GM21619 (cell line): ENCODE results near the gene FAM174C.

ENCODE experiments used
- ATAC-seq: cut with Tn5 transposase; IDR thresholded peaks from one replicate; pipeline ENCODE4 v1.9.1; 2021; ENCODE audit not compliant: unreplicated experiment

FAM174C gene

DNA sequence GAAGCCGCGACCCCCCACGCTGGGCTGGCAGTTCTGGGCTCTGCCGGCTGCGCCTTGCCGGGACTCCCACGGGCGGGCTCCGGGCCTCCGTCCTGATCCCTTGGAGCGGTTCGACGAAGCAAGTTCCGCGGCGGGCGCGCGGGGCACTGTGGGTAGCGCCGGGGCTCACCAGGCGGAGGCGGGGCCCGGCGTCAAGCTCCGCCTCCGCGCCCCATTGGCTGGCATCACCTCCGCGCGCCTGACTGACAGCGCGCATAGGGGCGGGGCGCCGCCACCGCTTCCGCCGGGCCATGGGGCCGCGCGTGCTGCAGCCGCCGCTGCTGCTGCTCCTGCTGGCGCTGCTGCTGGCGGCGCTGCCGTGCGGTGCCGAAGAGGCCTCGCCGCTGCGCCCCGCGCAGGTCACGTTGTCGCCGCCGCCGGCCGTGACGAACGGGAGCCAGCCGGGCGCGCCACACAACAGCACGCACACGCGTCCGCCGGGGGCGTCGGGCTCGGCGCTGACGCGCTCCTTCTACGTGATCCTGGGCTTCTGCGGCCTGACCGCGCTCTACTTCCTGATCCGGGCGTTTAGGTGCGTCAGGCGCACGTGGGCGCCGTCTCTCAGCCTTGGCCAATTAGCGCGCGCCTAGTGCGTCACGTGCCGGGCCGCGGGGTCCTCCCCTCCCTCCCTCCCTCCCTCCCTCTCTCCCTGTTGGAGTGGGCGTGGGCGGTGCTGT, at the start of gene FAM174C:
TSS of gene FAM174C (plus strand) at position 271 of the 716 bp plus-strand sequence. CDS start at position 291, 20 bp downstream.
- peak; percentile 63 for ATAC-seq

DNA sequence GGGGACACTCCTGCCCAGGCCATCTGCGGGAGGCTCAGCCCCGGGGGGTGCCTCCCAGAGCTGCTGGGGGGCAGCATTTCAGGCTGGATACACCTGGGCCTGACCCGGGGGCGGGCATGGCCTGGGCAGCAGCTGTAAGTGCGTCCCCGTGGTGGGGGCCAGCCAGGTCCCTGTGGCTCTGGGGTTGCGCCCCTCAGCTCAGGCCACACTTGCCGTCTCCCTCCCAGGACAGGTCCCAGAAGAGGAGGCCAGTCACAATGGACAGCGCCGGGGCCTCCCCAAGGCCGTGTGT, 49.2 kb upstream of the FAM174C start:
- no peak for ATAC-seq

DNA sequence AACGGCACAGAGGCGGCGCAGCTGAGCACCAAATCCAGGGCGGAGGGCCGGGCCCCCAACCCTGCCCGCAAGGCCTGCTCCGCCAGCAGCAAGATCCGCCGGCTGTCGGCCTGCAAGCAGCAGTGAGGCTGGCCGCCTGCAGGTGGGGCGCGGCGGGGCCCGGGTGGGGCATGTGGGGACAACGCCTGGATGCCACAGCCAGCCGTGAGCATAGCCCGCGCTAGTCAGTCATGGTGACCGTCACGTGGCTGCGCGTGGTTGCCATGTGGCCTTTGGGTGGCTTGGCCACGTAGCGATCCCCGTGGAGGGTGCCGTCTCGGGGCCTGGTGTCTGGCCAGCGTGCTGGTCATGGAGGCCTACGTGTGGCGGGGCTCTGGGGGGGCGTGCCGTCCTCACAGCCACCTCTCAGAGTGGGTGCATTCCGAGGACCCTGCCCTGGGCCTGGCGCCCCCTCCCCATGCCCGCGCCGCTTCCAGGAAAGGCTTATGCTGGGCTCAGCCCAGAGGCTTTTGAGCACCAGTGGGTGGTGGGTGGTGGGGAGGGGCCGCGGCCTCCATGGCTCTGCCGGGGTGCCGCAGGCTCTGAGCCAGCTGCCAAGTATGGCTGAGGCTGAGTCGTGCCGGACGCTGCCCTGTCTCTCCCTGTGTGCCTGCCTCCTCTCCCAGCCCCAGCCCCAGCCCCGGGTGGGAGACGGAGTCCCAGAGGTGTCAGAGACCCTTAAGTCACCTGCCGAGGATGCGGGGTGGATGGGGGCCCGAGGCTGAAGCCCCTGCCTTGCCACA, 48.6 kb upstream of the FAM174C start:
- ATAC-seq, result no peak

DNA sequence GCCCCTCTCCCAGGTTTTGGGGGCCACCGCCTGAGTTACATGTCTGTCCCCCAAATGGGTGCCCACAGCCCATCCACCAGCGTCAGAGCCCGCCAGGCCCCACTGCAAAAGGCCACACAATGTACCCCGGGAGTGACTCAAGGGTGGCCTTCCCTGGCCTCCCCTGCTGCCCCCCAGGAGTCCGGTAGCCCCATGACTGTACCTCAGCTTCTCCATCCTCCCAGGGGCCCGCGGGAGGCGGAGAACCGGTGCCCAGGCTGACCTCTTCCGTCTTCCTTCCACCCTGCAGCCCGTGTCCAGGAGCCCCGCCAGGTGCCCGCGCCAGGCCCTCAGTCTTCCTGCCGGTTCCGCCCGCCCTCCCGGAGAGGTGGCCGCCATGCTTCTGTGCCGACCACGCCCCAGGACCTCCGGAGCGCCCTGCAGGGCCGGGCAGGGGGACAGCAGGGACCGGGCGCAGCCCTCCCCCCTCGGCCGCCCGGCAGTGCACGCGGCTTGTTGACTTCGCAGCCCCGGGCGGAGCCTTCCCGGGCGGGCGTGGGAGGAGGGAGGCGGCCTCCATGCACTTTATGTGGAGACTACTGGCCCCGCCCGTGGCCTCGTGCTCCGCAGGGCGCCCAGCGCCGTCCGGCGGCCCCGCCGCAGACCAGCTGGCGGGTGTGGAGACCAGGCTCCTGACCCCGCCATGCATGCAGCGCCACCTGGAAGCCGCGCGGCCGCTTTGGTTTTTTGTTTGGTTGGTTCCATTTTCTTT, 47.9 kb upstream of the FAM174C start:
- no peak for ATAC-seq

DNA sequence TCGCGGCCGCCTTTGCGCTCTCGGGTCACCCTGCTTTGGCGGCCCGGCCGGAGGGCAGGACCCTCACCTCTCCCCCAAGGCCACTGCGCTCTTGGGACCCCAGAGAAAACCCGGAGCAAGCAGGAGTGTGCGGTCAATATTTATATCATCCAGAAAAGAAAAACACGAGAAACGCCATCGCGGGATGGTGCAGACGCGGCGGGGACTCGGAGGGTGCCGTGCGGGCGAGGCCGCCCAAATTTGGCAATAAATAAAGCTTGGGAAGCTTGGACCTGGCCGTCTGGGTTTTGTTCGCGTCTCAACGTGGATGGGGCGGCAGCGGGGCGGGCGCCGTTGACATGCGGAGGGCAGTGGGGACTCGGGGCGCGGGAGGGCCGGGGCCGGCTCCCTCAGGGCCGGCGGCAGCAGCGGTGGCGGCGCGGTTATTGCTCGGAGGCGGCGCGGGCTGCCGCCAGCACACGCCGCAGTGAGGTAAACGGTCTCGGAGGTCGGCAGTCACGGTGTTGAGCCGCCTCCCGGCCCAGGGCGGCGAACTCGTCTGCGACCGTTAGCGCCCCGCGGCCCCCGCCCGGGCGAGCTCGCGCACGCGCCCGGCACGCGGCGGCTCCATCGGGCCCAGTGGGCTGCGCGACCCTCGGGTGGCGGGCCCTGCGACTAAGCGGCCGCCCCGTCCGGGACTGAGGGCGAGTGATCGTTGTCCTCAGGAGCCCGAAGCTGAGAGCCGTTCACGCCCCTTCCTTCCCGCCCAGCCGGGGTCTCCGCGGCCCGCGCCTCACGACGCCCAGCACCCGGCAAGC, 47.0 kb upstream of the FAM174C start:
- no peak for ATAC-seq

DNA sequence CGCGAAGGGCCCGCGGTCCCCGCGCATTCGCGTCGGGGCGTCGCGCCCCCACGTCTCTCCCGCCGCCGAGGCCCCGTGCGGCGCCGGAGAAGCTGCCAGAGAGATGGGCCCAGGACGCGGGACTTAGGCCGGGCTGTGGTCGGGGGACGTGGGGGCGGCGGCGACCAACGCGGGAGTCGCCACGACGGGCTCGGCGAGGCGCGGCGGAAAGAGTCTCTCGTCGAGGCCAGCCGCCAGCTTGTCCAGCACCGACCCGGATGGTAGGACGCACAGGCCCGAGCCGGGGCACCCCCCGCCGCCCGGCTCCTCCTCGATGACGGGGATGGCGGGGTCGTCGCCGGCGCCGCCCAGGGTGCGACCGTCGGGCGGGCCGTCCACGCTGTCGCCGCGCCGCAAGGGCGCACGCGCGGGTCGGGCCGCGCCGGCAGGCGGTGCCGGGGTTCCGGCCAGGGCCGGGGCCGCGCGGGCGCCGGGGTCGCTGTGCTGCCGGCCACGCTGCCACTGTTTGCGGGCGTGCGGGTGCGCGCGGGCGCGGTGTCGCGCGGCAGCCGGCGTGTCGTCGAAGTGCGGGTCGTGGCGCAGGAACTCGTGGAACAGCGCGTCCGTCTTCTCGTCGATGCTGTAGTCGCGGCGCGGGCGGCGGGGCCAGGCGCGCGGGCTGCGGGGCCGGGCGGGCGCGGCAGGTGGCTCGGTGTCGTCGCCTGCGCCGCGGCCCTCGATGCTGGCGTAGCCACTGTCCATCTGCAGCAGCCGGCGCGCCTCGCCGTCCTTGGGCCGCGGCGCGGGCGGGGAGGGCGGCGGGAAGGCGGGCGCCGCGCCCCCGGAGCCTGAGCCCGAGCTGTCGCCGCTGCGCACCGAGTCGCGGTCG, 46.0 kb upstream of the FAM174C start:
- no peak for ATAC-seq

DNA sequence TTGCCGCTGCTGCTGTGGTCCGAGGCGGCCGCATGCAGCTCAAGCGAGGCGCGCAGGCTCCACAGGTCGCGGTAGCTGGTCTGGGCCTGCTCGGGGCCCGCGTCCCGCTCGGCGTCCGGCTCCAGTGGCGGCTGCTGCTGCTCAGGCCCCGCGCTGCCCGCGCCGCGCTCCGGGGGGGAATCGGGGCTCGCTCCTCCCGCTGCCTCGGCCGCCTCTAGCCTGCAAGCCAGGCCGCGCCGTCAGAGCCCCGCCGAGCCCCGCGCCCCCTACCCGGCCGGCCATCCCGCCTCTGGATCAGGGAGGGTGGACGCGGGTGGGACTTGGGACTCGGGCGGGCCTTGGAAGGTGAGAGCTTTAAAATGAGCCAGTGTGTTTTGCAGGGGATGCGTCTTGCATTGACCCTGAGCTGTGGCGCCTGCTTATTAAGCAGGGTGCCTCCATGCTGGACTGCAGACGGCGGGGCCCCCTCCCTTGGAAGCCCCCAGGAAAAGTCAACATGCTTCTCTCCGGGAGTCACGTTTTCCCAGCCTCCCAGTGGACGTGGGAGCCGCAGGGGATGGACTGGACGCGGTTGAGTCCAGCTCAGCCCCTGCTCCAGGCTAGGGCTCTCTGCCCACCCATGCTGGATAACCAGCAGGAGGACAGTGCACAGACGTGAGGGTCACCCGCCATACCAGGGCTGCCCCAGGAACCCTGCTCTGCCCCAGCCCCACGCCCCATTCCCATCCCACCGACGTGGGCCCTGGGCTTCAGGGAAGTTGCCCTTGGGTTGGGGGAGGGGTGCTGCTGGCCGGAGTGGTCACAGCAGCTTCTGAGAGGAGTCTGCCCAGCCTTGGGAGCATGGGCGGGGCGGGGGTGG, 45.2 kb upstream of the FAM174C start:
- no peak for ATAC-seq

DNA sequence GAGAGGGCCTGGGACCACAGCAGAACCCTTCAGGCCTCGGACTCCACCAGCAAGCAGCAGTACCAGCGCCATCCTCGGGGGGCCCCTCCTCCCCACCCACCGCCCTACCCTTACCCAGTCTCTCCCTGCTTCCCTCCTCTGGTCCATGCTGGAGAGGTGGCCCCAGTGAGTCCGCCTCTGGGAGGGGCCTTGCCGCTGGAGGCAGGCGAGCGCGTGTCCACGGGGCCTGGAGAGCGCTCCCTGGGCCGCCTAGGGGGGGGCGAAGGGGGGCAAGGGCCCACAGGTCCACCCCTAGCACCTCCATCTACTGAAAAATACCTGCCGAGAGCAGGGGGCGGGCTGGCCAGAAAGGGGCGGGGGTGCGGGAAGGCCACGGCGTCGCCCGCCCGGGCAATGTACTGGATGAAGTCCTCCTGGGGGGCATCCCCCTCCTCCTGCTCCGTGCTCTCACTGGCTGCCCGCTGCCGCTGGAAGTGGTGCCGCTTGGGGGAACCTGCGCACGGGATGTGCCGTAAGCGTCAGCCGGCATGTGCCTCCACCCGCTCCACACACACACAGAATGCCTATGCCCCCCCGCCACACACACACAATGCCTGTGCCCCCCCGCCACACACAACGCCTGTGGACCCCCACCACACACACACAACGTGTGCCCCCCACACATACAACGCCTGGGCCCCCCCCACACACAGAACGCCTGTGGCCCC, 44.4 kb upstream of the FAM174C start:
- no peak for ATAC-seq

DNA sequence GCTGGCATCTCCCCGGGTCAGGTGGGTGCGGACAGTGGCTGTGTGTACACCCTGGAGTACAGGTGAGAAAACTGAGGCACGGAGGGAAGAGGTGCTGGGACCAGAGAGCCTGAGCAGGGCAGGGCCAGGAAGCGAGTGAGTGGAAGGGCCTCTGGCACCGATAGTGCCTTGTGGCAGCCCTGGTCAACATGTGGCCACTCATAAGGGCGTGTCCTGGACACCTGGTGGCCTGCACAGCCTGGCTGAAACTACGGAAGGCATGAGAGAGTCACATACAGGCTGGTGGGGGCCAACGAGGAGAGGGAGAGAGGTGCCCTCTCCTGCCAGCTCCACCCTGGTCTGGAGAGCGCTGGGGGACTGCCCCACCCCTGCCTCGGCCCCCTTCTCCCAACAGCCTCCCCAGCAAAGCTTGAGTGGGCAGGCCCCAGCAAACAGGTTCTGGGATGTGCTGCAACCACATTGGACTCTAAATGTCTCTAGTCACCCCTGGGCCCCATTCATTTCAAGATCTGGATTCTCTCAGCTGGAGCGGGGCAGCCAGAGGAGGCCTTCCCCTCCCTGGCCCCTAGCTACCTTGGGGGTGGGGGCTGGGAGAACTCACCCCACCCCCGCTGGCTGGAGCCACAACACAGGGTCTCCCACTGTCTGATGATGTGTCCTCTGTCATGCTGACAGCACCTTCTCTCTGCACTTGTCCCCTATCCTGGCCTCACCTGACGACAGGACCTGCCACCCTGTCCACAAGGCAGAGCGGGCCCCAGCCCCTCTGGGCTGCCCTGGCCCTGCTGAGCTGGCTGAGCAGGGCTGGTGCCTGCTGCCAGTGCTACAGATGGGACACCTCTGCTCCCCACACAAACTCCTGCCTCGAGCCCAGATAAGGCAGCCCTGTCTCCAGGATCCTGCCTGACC, 43.3 kb upstream of the FAM174C start:
- no peak for ATAC-seq

DNA sequence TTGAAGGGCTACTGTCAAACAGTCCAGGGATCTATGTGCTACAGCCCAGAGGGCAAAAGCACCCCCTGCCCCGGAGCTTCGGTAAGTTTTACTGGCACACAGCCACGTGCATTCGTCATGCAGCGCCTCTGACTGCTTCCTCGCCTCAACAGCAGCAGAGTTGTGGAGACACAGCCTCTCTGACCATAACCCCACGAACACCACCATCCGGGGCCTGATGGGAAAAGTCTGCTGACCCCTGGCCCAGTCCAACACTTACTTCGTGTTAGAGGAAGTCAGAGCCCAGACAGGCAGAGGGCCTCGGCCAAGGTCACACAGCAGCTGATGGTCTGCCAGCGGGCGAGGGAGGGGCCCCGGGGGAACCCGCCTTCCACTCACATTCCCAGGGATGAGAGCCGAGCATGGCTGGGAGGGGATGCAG, 42.7 kb upstream of the FAM174C start:
- no peak for ATAC-seq

DNA sequence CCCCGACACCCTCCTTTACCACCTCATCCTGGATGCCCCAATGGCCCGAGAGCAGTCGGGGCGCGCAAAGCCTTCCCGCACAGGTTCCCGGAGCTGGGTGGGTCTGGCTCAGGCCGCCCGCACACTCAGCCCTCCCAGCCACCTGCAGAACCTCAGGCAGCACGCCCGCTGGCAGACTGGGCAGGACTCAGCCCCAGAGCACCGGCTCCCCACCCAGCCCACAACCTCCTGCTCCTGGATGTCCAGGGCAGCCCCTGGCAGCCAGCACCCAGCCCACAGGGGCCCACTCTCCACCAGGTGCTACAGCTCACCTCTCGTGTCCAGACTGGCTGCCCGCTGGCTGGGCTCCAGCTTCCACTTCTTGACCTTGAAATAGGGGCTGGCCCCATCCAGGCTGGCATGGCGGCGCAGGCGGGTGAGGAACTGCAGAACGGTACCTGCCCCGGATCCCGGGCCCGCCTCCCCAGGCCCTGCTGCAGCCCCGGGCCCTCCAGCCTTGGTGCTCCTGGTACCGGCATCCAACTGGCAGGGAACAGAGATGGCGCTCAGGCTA, 42.1 kb upstream of the FAM174C start:
- ATAC-seq, result no peak

DNA sequence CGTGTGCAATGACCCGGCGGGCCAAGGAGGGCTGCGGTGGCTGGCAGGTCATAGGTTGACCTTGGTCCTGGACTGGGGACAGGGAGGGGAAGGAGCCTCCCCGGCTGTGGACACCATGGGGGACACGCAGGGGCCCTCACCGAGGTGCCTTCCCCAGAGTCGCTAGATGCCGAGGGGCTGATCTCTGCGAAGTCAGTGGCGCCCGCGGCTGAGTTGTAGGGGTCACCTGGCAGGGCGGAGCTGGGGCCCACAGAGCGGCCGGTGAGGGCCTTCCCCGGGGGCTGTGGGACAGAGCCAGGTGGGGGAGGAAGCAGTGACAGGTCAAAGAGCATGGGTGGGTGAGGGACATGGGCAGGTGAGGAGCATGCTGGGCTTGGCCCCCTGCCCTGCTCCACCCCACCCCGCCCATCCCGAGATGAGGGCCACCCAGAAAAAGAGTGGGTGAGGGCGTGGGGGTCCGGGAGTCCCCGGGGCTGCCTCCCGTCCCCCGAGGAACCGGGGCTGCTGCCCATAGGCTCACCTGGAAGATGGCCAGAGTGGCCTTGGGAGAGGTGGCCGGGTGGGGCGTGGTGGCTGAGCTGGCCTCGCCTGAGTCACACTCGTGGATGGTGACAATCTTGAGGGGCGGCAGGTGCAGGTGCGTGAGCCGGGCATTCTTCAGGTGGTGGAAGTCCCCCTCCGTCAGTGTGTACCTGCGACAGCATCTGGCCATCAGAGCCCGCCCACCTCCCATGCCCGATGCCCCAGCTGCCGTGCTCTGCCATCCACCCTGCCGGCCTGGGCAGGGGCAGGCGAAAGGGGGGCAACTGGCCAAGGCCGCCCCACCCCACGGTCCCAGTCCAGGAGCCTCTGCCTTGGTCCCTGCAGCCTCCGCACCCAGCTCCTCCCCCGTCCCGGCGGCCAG, 41.0 kb upstream of the FAM174C start:
- no peak for ATAC-seq

DNA sequence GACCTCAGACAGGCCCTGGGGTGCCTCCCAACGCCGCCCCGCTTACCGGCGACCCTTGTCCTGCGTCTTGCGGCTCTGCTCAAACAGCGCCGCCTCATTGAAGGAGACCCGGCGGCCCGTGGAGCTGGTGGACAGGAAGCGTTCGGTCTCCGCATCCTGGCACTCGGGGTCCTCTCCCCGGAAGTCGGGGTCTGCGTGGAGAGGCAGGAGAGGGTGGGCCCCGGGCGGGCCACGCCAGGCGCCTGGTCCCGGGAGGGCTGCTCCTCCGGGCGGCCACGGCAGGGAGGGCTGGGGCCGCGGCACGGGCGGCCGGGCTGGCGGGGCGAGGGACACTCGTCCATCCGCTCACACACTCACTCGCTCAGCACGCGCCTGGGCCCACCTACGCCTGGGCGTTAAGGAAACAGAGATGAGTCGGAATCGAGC, 40.4 kb upstream of the FAM174C start:
- ATAC-seq, result no peak

DNA sequence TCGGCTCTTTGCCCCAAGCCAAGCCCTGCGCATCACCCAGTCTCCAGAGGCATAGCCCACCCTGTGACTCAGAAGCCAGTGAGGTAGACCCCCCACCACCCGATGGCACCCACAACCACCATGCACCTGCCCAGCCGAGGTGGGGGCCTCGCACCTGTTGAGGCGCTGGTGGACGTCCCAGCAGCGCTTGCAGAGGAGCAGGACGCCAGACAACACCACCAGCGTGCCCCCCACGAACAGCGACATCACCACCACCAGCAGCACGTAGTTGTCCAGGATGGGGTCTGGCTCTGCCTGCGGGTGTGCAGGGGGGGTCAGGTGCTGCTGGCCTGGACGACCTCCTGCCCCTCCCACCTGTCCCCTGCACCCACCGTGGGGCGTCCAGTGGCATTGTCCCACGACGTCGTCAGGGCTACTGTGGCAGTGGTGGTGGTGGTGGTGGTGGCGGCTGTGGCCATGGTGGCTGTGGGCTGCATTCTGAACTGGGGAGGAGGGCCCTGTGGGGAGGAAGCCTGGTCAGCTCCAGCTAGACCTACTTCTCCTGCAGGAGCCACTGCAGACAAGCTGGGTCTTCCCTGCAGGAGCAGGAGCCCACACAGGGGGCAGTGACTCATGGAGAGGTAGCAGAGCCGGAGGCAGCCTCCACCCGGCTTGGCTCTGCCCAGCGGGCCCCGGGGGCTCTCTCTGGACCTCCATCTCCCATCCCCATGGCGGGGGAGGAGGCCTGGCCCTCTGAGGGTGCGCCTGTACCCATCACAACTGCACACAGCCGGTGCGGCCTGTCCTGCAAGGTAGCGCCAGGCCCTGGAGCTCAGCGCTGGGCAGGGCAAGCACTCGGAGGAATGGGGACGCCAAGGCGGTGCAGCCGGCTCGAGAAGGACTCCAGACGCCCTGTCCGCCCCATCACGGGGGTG, 39.4 kb upstream of the FAM174C start:
- ATAC-seq, result no peak

DNA sequence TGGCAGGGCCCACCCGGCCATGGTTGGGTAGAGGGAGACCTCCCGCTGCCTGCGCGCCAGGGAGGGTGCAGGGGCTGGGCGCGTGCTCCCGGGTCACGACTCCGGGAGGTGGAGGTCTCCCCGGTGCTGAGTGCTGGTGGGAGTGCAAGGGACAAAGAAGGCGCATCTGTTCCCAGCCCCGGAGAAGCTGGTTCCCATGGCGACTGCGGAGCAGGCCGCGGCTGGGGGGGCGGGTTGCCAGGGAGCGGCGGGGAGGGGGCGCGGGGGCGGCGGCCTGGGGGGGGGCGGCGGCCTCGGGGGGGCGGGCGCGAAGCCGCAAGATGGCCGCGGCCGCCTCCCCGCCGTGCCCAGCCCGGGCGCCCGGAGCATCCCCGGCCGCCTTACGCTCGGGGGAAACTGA, 38.8 kb upstream of the FAM174C start:
- ATAC-seq, result no peak
